ENCODE measurements around the gene CFAP45. TPM values are rescaled to one million over a fixed set of nuclear protein-coding genes. Genes with fewer than 3 reads are reported as not detected.

The CFAP45 gene
- total and polyA plus RNA-seq, 2 of the 8 experiments (the other 6 are each of a cell fraction or from before 2014, with no cell fraction given), result 0.05 TPM; not detected in 1

GRCh38 chr1:159849626-159850366, 50.2 kb downstream of the CFAP45 start (continued):
- TF ChIP-seq KDM1A (IDR thresholded peaks at IDR 0.05; ENCODE audit: borderline replicate concordance, low read length), result no peak

All from H1 (cell line).